Measurements from ENCODE around the gene CENPP. TPM values are rescaled to one million over a fixed set of nuclear protein-coding genes. Genes with fewer than 3 reads are reported as not detected.

The CENPP gene
- total RNA-seq, 1 experiment from 2014 or later = 7.4 TPM

DNA sequence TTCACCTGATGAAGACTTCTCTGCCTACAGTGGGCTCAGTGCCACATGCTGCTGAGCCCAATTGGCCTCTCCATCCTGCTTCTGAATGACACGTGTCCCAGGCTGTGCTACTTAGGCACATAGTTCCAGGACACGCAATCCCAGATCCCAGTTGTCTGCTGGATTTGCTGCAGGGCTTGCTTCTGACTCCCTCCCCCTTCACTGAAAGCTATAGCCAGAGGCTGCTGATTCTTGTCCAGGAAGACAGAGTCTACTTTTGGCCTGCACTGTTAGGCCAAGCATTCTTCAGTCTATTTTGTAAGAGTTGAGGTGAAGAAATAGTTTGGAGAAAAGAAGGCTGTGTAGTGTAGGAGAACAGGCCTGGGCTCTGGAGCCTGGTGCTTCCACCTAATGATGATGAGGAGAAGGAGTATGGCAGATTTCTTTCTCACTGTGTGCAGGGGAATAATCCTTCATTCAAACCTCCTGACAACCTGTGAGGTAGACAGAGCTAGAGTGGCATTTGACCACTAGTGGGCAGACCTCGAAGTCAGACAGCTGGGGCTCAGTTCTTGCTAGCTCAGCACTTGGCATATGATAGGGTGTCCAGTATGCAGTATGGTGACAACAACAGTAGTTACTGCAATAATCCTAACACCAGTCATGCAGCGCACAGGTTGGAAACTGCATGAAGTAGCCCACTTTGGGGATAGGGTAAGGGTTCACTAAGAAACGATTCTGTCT, 176.1 kb downstream of the CENPP start:
- DNase-seq (ENCODE audit: extremely low read depth, low read depth) = peak; percentile 54

- DNase-seq (ENCODE audit: extremely low read depth, low read depth) = no peak
Observed at GRCh38 chr9:92503156-92503555, 177.4 kb downstream of the CENPP start.

GRCh38 chr9:92504881-92505280, 179.1 kb downstream of the CENPP start:
- no peak for DNase-seq (ENCODE audit: extremely low read depth, low read depth)

GRCh38 chr9:92506184-92506857, 180.6 kb downstream of the CENPP start:
- DNase-seq (ENCODE audit: extremely low read depth, low read depth) = peak; percentile 18

DNA sequence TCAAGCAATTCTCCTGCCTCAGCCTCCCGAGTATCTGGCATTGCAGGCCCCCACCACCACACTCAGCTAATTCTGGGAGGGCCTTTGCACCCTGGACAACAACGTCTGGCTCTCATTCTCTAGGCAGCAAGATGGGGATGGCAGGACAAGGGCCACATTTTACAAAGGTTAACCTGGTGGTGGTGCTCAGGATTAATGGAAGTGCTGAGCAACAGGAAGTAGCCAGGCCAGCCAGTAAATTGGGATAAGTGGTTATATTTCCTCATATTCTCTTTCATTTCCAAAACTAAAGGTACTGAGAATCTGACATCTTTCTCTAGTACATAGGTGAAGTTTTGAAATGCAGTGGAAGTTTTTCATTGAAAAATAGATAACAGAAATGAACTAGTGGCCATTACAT, 181.3 kb downstream of the CENPP start:
- DNase-seq (ENCODE audit: extremely low read depth, low read depth) = no peak

- DNase-seq (ENCODE audit: extremely low read depth, low read depth) = no peak
Observed at GRCh38 chr9:92507496-92507895, 181.7 kb downstream of the CENPP start.

DNA sequence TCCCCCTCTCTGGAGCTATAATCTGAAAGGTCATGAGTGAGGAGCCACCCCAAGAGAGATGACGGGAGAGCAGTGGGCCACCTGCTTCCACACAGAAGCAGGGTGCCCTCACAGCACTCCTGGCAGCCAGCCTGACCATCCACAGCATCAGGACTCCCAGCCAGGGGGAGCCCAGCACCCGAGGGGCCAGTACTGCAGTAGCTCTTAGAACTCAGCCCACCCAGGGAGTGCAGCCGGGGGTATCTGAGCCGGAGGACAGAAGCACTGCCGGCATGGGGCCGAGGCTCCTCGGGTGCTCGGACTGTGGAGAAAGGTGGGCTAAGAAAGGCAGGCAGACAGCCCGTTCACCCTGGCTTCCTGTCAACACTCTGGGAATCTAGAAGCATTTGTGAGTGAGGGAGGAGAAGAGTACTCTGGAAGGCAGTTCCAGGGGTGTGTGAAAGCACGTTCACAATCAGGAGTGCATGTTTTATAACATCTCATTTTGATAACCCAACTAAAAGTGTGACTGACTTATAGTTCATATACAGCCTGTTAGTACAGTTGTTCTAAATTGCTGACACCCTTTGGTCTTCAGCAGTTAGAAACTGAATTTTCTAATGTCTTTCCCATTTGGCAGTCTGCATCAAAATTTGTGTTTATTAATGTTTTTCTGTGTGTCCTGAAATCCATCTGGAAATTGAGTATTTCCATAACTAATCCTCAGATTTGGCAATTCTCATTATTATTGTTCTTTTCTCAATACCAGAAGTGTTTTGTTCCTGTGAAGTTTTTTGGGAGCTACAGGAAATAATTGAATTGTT, 182.5 kb downstream of the CENPP start:
- no peak for DNase-seq (ENCODE audit: extremely low read depth, low read depth)

GRCh38 chr9:92509050-92509449, 183.3 kb downstream of the CENPP start:
- DNase-seq (ENCODE audit: extremely low read depth, low read depth) = no peak

GRCh38 chr9:92510747-92511146, 185.0 kb downstream of the CENPP start:
- no peak for DNase-seq (ENCODE audit: extremely low read depth, low read depth)

- DNase-seq (ENCODE audit: extremely low read depth, low read depth) = no peak
Observed at GRCh38 chr9:92512622-92513021, 186.9 kb downstream of the CENPP start.

- no peak for DNase-seq (ENCODE audit: extremely low read depth, low read depth)
Observed at GRCh38 chr9:92513349-92513748, 187.6 kb downstream of the CENPP start.

DNA sequence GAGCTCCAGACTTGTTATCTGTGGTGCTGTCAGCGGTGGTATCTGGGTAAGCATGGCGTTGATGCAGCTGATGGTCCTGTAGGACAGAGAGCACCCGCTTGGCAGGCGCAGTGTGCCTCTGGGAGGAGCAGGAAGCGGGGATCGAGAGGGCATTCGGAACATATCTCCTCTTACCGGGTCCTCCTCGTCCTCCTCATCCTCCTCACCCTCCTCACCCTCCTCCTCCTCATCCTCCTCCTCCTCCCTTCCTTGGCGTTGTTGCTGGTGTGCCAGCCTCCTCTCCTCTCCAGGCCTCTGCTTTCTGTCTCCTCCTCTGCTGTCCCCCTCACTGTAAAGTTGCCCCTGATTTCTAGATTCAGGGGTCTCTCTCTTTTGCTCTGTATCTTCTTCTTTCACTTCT, 188.9 kb downstream of the CENPP start:
- no peak for DNase-seq (ENCODE audit: extremely low read depth, low read depth)

DNA sequence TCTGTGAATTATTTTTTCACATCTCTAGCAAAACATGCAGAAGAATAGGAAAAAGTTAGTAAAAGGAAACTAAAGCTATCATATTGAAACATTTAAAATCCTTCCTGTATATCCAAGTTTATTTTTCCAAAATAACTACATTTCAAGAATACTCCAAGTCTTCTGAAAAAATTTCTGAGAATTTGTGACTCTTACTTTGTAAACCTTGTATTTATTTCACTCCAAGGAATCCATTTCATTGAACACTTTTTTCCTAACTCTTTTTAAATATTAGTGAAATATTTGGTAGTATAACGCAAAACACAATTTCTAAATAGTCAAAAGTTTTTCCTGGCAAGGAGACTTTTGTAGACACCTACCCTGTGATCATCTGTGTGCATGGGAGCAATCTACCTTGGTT, 190.8 kb downstream of the CENPP start:
- DNase-seq (ENCODE audit: extremely low read depth, low read depth) = no peak

- DNase-seq (ENCODE audit: extremely low read depth, low read depth) = no peak
Observed at GRCh38 chr9:92517046-92517445, 191.3 kb downstream of the CENPP start.

DNA sequence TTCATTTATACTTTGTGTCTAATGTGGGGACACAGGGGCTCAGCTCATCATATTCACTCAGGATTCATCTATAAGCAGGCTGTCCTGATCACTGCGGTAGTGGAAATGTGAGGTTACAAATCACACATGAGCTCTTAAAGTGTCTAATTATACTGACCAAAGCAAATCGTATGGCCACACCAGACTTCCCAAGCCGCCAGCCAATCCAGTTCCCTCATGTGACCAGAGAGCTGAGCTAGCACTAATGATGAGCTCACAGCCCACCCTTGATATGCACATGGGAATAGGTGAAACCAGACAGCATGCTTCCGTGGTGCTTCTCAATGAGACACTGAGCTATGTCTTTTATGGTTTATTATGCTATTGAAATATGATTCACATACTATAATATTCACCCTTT, 192.4 kb downstream of the CENPP start:
- DNase-seq (ENCODE audit: extremely low read depth, low read depth) = no peak

- DNase-seq (ENCODE audit: extremely low read depth, low read depth) = no peak
Observed at GRCh38 chr9:92520837-92521236, 195.1 kb downstream of the CENPP start.

- no peak for DNase-seq (ENCODE audit: extremely low read depth, low read depth)
Observed at GRCh38 chr9:92522983-92523970, 197.5 kb downstream of the CENPP start.

GRCh38 chr9:92524881-92525280, 199.1 kb downstream of the CENPP start:
- DNase-seq (ENCODE audit: extremely low read depth, low read depth) = no peak

GRCh38 chr9:92525306-92525705, 199.6 kb downstream of the CENPP start:
- no peak for DNase-seq (ENCODE audit: extremely low read depth, low read depth)

GRCh38 chr9:92527291-92527828, 201.6 kb downstream of the CENPP start:
- no peak for DNase-seq (ENCODE audit: extremely low read depth, low read depth)
